Stomach smooth muscle (tissue), 2 donors: ENCODE measurements around the gene AGMO.

Experiments used
- H3K27ac ChIP-seq: one replicate; pipeline ENCODE4 v1.7.0; 2013; ENCODE audit warnings: mild to moderate bottlenecking, low read length, inconsistent platforms
- H3K27me3 ChIP-seq, 2 donors: one replicate each; pipeline ENCODE4 v1.7.0; 2013; ENCODE audit warnings: low read length in 2 of 2; ENCODE audit not compliant: insufficient read depth in 2 of 2, control insufficient read depth in 1 of 2
- H3K36me3 ChIP-seq, 2 donors: one replicate each; pipeline ENCODE4 v1.7.0; 2013; ENCODE audit warnings: low read length in 2 of 2; ENCODE audit not compliant: control insufficient read depth in 2 of 2, insufficient read depth in 2 of 2
- H3K4me1 ChIP-seq: one replicate; pipeline ENCODE4 v1.7.0; 2013; ENCODE audit warnings: low read length; ENCODE audit not compliant: control insufficient read depth, insufficient read depth
- H3K4me3 ChIP-seq, 2 donors: one replicate each; pipeline ENCODE4 v1.7.0; 2013; ENCODE audit warnings: low read length in 2 of 2
- H3K9ac ChIP-seq, 2 donors: one replicate each; pipeline ENCODE4 v1.7.0; 2013; ENCODE audit warnings: low read length in 2 of 2, mild to moderate bottlenecking in 1 of 2
- H3K9me3 ChIP-seq, 2 donors: one replicate each; pipeline ENCODE4 v1.7.0; 2013; ENCODE audit warnings: low read length in 2 of 2; ENCODE audit not compliant: control insufficient read depth in 2 of 2
- donor health status: healthy.
- donor health status: Pancreatic carcinoma.

AGMO gene

DNA sequence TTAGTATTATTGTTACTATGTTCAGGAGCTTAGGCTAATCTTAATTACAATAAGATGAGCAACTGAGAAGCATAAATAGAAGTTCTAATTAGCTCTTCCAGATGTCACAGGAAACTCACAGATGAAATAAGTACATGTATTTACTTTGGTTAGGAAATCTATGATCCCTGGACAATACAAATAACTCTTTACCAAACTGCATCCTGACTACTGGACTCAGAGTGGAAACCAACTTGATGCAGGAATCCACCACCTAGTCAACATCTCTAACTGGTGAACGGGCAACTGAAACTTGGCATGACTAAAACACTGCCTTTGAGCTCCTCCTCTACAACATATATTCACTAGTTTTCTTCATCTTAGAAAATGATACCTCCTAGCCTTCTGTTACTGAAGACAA is 193.2 kb downstream of the AGMO start:
- no peak overlapping the region for H3K4me3 ChIP-seq
- no peaks in the 10 kb centered on the region for H3K4me1 ChIP-seq
- H3K27me3 ChIP-seq: no peaks in the 10 kb centered on the region
- no peaks in the 10 kb centered on the region for H3K36me3 ChIP-seq
- H3K9ac ChIP-seq: no peak overlapping the region
- no peak overlapping the region for H3K27ac ChIP-seq
- H3K9me3 ChIP-seq: peaks cover 0 to 3% of the 10 kb centered on the region in 2 donors

DNA sequence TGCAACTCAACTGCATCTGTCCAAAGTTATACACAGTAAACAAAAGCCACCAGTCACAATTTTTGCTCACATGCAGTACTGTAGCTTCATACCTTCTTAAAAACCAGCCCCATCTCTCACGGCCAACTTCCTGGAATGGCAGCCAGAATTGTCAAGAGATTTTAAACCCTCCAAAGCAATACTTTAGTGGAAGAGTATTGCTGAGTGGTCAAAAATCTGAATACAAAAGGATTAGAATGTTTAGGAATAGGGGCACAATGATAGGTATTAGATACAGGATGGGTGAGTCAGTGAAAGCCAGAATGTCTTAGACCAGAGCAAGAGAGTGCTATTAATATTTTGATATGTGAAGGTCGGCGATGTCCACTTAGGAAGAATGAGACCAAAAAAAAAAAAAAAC is 193.9 kb downstream of the AGMO start:
- no peak overlapping the region for H3K27ac ChIP-seq
- H3K9ac ChIP-seq: no peak overlapping the region
- no peak overlapping the region for H3K4me3 ChIP-seq
- H3K9me3 ChIP-seq: peaks cover 0 to 3% of the 10 kb centered on the region in 2 donors
- H3K27me3 ChIP-seq: no peaks in the 10 kb centered on the region
- no peaks in the 10 kb centered on the region for H3K4me1 ChIP-seq
- H3K36me3 ChIP-seq: no peaks in the 10 kb centered on the region

DNA sequence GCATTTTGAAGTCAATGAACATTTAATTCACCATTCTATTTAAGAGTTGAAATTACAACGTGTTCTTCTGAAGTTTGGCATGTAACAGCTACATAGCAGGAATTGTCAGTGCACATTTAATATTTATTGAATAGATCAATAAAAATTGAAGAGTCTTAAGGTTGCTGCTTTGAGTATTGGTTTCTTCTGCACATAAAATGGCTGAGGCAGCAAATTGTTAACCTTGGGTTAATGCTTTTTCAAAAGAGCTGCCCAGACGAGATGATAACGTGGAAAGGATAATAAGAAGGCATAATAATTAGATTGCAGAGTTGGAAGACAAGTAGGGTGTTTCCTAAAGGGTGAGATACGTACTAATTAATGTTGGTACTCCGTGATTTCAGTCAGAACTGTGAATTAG is 203.7 kb downstream of the AGMO start:
- H3K27me3 ChIP-seq: no peaks in the 10 kb centered on the region
- no peak overlapping the region for H3K9ac ChIP-seq
- H3K4me3 ChIP-seq: no peak overlapping the region
- no peaks in the 10 kb centered on the region for H3K9me3 ChIP-seq
- H3K27ac ChIP-seq: no peak overlapping the region
- H3K36me3 ChIP-seq: no peaks in the 10 kb centered on the region
- no peaks in the 10 kb centered on the region for H3K4me1 ChIP-seq

DNA sequence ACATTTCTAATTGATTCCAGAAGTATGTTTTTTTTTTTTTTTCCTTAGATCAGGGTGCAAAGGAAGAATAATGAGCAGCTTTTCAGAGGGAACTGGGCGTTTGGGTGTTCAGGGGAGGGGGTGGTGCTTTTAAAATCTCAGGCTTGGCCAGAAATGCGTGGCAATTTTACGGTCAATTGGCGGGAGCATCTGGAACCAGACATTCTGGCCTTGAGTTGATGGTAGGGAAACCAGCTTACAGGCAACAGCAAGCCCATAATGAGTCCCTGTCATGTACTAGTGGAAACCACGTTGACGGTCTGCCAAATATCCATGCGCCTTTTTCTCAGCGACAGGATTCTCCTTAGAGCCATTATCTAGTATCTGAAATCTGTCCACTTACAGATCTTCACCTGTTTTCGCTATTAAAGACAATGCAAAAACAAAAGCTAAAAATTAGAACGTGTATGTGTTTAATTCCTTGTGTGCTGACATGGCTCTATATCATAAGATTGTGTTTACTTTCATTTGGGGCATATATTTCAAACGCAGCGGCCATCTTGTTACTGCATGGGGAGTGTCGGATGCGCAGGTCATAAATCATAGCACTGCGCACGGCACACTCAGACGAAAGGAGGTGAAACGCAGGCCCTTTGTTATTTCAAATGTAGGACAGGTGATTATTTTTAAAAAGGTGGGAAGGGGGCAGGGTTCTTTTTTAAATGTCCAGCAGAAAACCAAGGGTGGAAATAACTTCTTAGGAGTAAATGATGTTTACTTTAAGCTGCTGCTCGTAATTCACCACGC is 209.2 kb downstream of the AGMO start:
- no peaks in the 10 kb centered on the region for H3K36me3 ChIP-seq
- no peaks in the 10 kb centered on the region for H3K9me3 ChIP-seq
- H3K27ac ChIP-seq: no peak overlapping the region
- H3K27me3 ChIP-seq: no peaks in the 10 kb centered on the region
- no peak overlapping the region for H3K9ac ChIP-seq
- no peaks in the 10 kb centered on the region for H3K4me1 ChIP-seq
- no peak overlapping the region for H3K4me3 ChIP-seq

DNA sequence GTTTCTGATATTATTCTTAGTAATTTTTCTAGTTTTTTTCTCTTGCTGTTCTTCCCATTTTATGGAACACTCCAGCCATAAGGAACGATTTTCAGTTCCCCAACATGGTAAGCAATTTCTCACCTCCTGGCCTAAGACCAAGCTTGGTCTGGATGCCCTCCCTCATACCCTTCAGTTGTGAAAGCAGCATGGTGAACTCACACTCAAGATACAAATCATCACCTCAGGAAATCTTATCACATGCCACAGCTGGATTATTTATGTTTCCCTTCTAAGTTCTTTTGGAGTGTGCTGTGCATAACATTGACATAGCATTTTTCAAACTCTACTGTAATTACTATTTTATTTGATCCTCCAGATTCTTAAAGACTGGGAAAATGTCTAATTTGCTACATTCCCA is 216.6 kb downstream of the AGMO start:
- no peaks in the 10 kb centered on the region for H3K36me3 ChIP-seq
- H3K9ac ChIP-seq: no peak overlapping the region
- H3K4me1 ChIP-seq: no peaks in the 10 kb centered on the region
- H3K9me3 ChIP-seq: no peaks in the 10 kb centered on the region
- H3K4me3 ChIP-seq: no peak overlapping the region
- H3K27me3 ChIP-seq: no peaks in the 10 kb centered on the region
- H3K27ac ChIP-seq: no peak overlapping the region

DNA sequence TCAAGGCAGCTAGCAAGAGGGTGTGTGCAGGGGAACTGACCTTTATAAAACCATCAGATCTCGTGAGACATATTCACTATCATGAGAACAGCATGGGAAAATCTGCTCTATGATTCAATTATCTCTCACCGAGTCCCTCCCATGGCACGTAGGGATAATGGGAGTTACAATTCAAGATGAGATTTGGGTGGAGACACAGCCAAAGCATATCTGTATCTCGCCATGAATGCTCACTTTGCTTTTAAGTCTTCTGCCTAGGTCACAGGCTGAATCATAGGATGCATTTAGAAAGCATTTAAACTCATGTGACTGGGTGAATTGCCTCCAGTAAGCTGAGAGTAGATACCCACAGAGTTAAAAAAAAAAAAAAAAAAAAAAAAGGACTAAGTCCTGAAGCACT is 220.0 kb downstream of the AGMO start:
- H3K36me3 ChIP-seq: no peaks in the 10 kb centered on the region
- peaks cover 0 to 4% of the 10 kb centered on the region in 2 donors for H3K9me3 ChIP-seq

DNA sequence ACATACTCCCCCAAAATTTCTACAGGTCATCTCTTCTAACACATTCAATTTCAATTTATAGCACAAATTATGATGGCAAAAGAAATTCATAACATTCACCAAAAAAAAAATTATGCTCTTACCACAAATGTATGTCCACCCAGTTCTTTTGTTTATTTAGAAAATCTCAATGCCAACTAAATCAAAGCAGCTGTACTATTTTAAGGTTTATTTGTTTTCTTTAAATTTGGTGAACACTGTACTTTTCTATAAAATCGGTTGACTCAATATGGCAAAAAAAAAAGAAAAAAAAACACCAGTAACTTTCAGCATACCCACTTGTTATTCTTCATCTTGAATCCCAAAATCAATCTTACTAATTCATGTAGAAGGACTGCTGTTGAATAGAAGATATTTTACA is 225.7 kb downstream of the AGMO start:
- Histone ChIP-seq H3K27me3 (no peaks in the 10 kb centered on the region), H3K36me3 (no peaks in the 10 kb centered on the region), H3K9me3 (peaks cover 0 to 4% of the 10 kb centered on the region in 2 donors), H3K4me3 (no peak overlapping the region), H3K27ac (no peak overlapping the region), H3K9ac (no peak overlapping the region), H3K4me1 (no peaks in the 10 kb centered on the region)

More for the DNA sequence above, 220.0 kb downstream of the AGMO start:
- no peak overlapping the region for H3K27ac ChIP-seq
- H3K4me3 ChIP-seq: no peak overlapping the region
- no peaks in the 10 kb centered on the region for H3K27me3 ChIP-seq
- H3K9ac ChIP-seq: no peak overlapping the region
- no peaks in the 10 kb centered on the region for H3K4me1 ChIP-seq

DNA sequence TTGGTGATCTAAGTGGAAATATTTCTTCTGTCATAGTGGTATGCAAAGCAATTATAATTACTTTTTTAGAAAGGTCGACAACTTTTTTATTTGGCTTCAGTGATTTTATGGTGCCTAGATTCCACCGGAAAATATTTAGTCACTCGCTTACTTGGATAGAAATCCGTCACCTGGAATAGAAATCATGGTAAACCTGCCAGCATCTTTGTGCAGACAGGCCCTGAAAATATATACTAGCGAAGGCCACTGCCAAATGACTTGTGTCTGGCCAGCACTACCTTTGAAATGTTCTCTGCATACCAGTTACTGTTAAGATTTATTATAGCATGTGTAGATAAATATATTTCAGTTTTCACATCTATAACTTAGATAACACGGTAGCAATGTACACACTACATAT is 226.4 kb downstream of the AGMO start:
- H3K4me3 ChIP-seq: no peak overlapping the region
- no peaks in the 10 kb centered on the region for H3K4me1 ChIP-seq
- peaks cover 0 to 4% of the 10 kb centered on the region in 2 donors for H3K9me3 ChIP-seq

DNA sequence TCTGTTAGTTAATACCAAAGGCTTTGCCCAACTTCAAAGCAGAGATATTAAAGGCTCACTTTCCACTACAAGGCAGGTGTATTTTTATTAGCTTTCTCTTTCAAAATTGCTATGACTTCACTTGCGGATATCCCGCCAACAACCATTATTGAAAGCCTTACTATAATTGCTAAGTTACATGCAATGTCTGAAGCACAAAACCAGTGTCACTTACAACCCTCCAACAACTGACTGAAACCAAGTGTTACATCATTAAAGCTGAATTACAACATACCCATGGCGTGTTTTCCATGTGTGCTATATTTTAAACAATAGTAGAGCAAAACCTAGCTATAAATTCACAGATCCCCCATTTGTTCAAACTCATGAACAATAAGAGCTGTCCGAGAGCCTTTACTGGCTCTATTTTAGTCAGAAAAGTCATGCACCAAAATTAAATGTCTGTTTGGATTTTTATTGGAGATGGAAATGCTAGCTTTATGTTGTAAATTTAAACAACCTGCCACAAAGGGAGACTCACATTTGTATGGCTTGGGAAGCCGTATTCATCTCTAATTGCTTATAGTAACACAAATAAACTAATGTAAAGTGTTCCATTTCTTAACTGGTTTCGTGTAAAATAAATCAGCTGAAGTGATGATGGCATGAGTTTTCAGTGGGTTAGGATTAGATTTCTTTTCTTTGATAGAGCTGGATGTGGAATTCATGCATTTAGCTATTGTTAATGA is 227.1 kb downstream of the AGMO start:
- Histone ChIP-seq H3K4me1 (no peaks in the 10 kb centered on the region), H3K4me3 (no peak overlapping the region), H3K9me3 (peaks cover 0 to 4% of the 10 kb centered on the region in 2 donors), H3K9ac (no peak overlapping the region), H3K36me3 (no peaks in the 10 kb centered on the region), H3K27ac (no peak overlapping the region), H3K27me3 (no peaks in the 10 kb centered on the region)

More for the DNA sequence above, 226.4 kb downstream of the AGMO start:
- no peaks in the 10 kb centered on the region for H3K27me3 ChIP-seq
- no peaks in the 10 kb centered on the region for H3K36me3 ChIP-seq
- H3K27ac ChIP-seq: no peak overlapping the region
- no peak overlapping the region for H3K9ac ChIP-seq

DNA sequence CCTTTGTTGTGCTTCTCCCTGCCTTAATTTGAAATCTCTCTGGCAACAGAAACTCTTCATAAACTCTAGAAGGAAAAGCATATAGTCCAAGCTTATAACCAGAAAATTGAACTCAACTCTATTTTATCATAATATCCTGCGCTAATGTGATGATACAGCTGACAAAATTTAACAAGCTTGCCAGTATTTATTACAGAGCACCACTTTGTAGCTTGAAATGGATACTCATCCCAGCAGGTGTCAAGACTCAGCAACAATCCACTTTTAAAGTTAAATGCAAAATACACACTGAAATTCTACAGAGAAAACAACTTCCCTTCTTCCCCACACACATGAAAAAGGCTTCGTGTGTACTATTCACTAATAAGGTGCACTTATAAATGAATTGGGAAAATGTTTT is 228.9 kb downstream of the AGMO start:
- no peaks in the 10 kb centered on the region for H3K4me1 ChIP-seq
- H3K27ac ChIP-seq: no peak overlapping the region
- H3K4me3 ChIP-seq: no peak overlapping the region
- no peak overlapping the region for H3K9ac ChIP-seq
- H3K36me3 ChIP-seq: no peaks in the 10 kb centered on the region
- H3K27me3 ChIP-seq: no peaks in the 10 kb centered on the region
- no peaks in the 10 kb centered on the region for H3K9me3 ChIP-seq

DNA sequence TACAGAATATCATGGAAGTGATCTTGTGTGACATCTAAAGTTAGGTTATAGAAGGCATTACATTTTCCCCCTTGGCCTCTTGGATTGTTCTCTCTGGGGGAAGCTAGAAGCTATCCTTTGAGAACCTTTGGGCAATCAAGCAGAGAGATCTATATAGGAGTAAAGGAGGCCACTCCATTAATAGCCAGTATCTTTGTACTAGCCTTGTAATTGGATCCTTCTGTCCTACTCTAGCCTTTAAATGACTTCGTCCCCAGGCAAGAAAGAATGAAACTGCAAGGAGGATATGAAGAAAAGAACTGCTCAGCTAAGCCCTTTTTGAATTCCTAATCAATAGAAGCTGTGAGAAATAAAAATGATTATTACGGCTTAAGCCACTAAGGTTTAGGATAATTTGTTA is 230.9 kb downstream of the AGMO start:
- no peak overlapping the region for H3K27ac ChIP-seq
- H3K4me3 ChIP-seq: no peak overlapping the region
- H3K4me1 ChIP-seq: no peaks in the 10 kb centered on the region
- no peaks in the 10 kb centered on the region for H3K27me3 ChIP-seq
- no peaks in the 10 kb centered on the region for H3K36me3 ChIP-seq
- H3K9me3 ChIP-seq: no peaks in the 10 kb centered on the region
- H3K9ac ChIP-seq: no peak overlapping the region
